Activated CD4-positive, alpha-beta memory T cell treated with anti-CD3 and anti-CD28 coated beads, Interleukin-2, amount 10 ng/mL, durations not matched to agents 7 days and 5 days (primary cell): ENCODE measurements around the gene RNF166. TPM values are rescaled to one million over a fixed set of nuclear protein-coding genes. Genes with fewer than 3 reads are reported as not detected.

Experiments used
- CTCF ChIA-PET: fragments of 350-600 bp; sonication (Branson Sonifier 250); formaldehyde crosslinking; loops from one replicate; lab custom pipeline; 2021; ENCODE audit warnings: antibody characterized with exemption, inconsistent platforms; lab: Charles Lee
- POLR2A ChIA-PET: fragments of 350-600 bp; sonication (Branson Sonifier 250); formaldehyde crosslinking; loops from one replicate; lab custom pipeline; 2021; ENCODE audit warnings: antibody characterized with exemption; lab: Charles Lee
- DNase-seq: peaks from one replicate; pipeline ENCODE4 v3.0.0-alpha.2; 2020
- H3K27ac Mint-ChIP-seq: one replicate; pipeline ENCODE4 v1.8.0; 2021; ENCODE audit warnings: mild to moderate bottlenecking, mixed read lengths
- H3K27me3 Mint-ChIP-seq: one replicate; pipeline ENCODE4 v1.8.0; 2021; ENCODE audit warnings: mixed read lengths
- H3K36me3 Mint-ChIP-seq: one replicate; pipeline ENCODE4 v1.8.0; 2021; ENCODE audit warnings: low read depth, mixed read lengths
- H3K4me1 Mint-ChIP-seq: one replicate; pipeline ENCODE4 v1.8.0; 2021; ENCODE audit warnings: mixed read lengths
- H3K4me3 Mint-ChIP-seq: one replicate; pipeline ENCODE4 v1.8.0; 2021; ENCODE audit warnings: mild to moderate bottlenecking, mixed read lengths
- H3K9me3 Mint-ChIP-seq: one replicate; pipeline ENCODE4 v1.8.0; 2021; ENCODE audit warnings: mixed read lengths
- total RNA-seq, 2 experiments: library from RNA; stranded (reverse); gene quantifications; one replicate each; pipeline ENCODE4 v1.2.3, GENCODE V29; 2021

Gene RNF166
- total RNA-seq, 2 experiments from 2014 or later = 155 to 156 TPM

DNA sequence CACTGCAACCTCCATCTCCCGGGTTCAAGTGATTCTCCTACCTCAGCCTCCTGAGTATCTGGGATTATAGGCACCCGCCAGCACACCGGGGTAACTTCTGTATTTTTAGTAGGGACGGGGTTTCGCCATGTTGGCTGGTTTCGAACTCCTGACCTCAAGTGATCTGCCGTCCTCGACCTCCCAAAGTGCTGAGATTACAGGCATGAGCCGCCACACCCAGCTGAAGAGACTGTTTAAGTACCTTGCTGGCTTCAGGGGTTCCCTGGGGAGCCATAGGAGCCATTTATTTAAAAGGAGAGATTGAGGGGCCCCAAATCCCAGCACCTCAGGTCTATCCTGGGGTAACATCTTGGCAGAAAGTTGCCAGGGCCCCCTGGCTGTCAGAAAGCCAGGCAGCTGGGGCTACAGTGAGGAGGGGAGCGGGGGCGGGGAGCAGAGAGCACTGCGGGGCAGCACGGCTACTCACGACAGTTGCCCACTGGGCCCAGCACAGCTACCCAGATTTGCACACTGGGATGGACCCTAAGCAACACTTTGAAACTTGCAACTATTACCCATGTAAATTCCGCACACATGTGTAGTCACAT lies 21.5 kb downstream of the RNF166 start:
- Mint-ChIP-seq H3K27me3 (no peaks in the 10 kb centered on the region), H3K4me1 (peaks cover 52% of the 10 kb centered on the region), H3K27ac (no peak overlapping the region), H3K4me3 (peak overlapping the region; percentile 76), H3K36me3 (peaks cover 22% of the 10 kb centered on the region), H3K9me3 (no peaks in the 10 kb centered on the region)
- CTCF ChIA-PET = interaction anchor here (0.6 to 1.9 kb wide), 8 partner anchors 9 to 95 kb away, joined by 3 to 7 read pairs (median 4); no protein-coding TSS in a partner anchor
- POLR2A ChIA-PET = interaction anchor here (1.0 to 4.7 kb wide), 5 partner anchors 16 to 96 kb away, joined by 3 to 41 read pairs (median 3); no protein-coding TSS in a partner anchor
- no peak for DNase-seq

- ChIA-PET POLR2A (interaction anchor here (0.8 to 4.2 kb wide), 6 partner anchors 11 to 124 kb away, joined by 3 to 48 read pairs (median 4); no protein-coding TSS in a partner anchor), CTCF (interaction anchor here (0.8 to 4.5 kb wide), 4 partner anchors 21 to 111 kb away, joined by 4 to 26 read pairs (median 6); partner anchors contain the start of gene ZC3H18)
- peak overlapping the region; percentile 68 for H3K4me3 Mint-ChIP-seq
- H3K9me3 Mint-ChIP-seq = no peaks in the 10 kb centered on the region
- no peaks in the 10 kb centered on the region for H3K27me3 Mint-ChIP-seq
- DNase-seq = peak; percentile 77
- H3K4me1 Mint-ChIP-seq = peaks cover 41% of the 10 kb centered on the region
- peak overlapping the region; percentile 92 for H3K27ac Mint-ChIP-seq
- H3K36me3 Mint-ChIP-seq = peaks cover 29% of the 10 kb centered on the region
These were observed 24.3 kb downstream of the RNF166 start for GRCh38 chr16:88681709-88682451.

GRCh38 chr16:88681084-88681680 lies 25.0 kb downstream of the RNF166 start:
- Mint-ChIP-seq H3K36me3 (peaks cover 29% of the 10 kb centered on the region), H3K9me3 (no peaks in the 10 kb centered on the region), H3K27me3 (no peaks in the 10 kb centered on the region), H3K27ac (peak overlapping the region; percentile 92), H3K4me1 (peaks cover 41% of the 10 kb centered on the region), H3K4me3 (peak overlapping the region; percentile 68)
- POLR2A ChIA-PET = interaction anchor here (0.8 to 4.2 kb wide), 6 partner anchors 12 to 125 kb away, joined by 3 to 48 read pairs (median 4); no protein-coding TSS in a partner anchor
- DNase-seq = peak; percentile 67
- CTCF ChIA-PET = interaction anchor here (0.8 to 4.5 kb wide), 5 partner anchors 21 to 111 kb away, joined by 4 to 26 read pairs (median 5); partner anchors contain the start of gene ZC3H18

DNA sequence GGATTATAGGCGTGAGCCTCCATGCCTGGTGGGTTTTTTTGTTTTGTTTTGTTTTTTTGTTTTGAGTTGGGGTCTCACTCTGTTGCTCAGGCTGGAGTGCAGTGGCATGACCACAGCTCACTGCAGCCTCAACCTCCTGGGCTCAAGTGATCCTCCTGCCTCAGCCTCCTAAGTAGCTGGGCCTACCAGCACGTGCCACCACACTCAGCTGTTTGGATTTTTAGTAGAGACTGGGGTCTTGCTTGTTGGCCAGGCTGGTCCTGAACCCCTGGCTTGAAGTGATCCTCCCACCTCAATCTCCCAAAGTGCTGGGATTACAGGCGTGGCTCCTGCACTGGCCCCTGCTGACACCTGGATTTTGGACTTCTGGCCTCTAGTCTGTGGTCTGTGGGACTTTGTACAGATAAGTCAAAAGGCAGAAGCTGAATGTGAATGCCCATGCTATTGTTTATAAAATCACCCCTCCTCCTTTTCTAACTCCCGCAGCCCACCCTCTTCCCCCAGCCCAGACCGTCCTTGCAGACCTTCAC lies 25.6 kb downstream of the RNF166 start:
- Mint-ChIP-seq H3K36me3 (peaks cover 29% of the 10 kb centered on the region), H3K4me3 (peak overlapping the region; percentile 68), H3K9me3 (no peaks in the 10 kb centered on the region), H3K27me3 (no peaks in the 10 kb centered on the region), H3K4me1 (peaks cover 41% of the 10 kb centered on the region), H3K27ac (peak overlapping the region; percentile 92)
- ChIA-PET POLR2A (interaction anchor here (0.8 to 4.2 kb wide), 5 partner anchors 11 to 125 kb away, joined by 3 to 48 read pairs (median 4); no protein-coding TSS in a partner anchor), CTCF (interaction anchor here (1.1 to 4.5 kb wide), 5 partner anchors 22 to 120 kb away, joined by 4 to 26 read pairs (median 5); no protein-coding TSS in a partner anchor)
- no peak for DNase-seq

DNA sequence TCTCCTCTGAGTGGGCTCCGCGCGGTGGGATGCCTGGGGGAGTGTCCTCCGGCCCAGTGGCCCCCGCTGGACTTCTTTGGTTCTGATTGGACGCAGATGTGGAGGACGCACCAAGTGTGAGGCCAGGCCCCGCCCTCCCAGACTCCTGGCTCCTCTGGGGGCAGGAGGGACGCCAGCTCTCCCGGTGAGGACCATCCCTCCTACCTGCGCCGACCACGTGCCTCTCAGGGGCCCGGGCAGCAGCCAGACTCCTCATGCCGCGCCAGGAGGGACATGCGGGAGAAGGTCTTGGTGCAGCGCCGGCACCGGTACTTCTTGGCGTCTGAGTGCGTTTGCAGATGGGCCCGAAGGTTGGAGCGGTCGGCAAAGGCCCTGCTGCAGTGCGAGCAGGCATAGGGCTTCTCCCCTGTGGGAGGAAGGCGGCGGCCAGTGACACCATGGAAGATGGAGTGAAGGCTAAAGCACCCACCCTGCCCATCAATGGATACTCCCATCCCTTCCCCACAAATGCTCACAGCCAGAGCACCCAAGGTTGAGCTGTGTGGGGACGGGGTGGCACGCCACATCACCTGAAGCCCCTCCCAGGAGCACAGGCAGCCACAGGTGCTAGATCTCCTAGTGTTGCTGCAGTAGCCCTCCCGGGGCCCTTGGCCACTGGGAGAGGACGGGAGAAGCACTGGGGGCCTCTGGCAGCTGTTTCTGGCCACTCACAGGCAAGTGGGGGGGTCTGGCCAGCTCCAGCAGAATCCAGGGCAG lies 27.8 kb downstream of the RNF166 start:
- ChIA-PET POLR2A (no interaction called here), CTCF (interaction anchor here (4.5 kb wide), 1 partner anchor 24 kb away, joined by 26 read pairs; no protein-coding TSS in a partner anchor)
- Mint-ChIP-seq H3K36me3 (peaks cover 24% of the 10 kb centered on the region), H3K27ac (no peak overlapping the region), H3K4me3 (no peak overlapping the region), H3K9me3 (no peaks in the 10 kb centered on the region), H3K27me3 (no peaks in the 10 kb centered on the region), H3K4me1 (peaks cover 23% of the 10 kb centered on the region)
- no peak for DNase-seq

DNA sequence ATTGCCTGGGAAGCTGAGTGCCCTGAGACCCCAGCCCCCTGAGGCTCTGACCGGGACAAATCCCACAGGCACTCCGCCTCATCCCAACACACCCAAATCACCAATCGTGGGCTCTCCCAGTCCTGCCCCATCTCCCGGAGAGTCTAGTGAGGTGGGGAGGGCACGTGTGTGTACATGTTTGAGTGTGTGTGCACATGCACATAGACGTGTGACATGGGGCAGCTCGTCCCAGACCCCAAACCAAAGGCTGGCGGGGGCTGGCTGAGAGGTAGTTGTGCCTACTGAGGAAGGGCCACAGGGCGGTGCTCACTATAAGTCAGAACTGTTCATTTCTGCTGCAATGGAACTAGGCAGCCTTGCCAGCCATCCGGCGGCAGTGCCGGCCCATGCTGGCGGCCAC lies 28.5 kb downstream of the RNF166 start:
- peaks cover 20% of the 10 kb centered on the region for H3K4me1 Mint-ChIP-seq
- H3K27me3 Mint-ChIP-seq = no peaks in the 10 kb centered on the region
- ChIA-PET POLR2A (interaction anchor here (1.5 kb wide), 1 partner anchor 25 kb away, joined by 3 read pairs; no protein-coding TSS in a partner anchor), CTCF (no interaction called here)
- no peak overlapping the region for H3K27ac Mint-ChIP-seq
- no peak for DNase-seq
- H3K9me3 Mint-ChIP-seq = no peaks in the 10 kb centered on the region
- H3K4me3 Mint-ChIP-seq = no peak overlapping the region
- peaks cover 24% of the 10 kb centered on the region for H3K36me3 Mint-ChIP-seq

GRCh38 chr16:88676502-88677242 lies 29.5 kb downstream of the RNF166 start:
- no peak overlapping the region for H3K27ac Mint-ChIP-seq
- peaks cover 18% of the 10 kb centered on the region for H3K36me3 Mint-ChIP-seq
- no peaks in the 10 kb centered on the region for H3K9me3 Mint-ChIP-seq
- CTCF ChIA-PET = no interaction called here
- peaks cover 11% of the 10 kb centered on the region for H3K4me1 Mint-ChIP-seq
- POLR2A ChIA-PET = interaction anchor here (1.5 kb wide), 1 partner anchor 26 kb away, joined by 3 read pairs; no protein-coding TSS in a partner anchor
- H3K27me3 Mint-ChIP-seq = no peaks in the 10 kb centered on the region
- DNase-seq = no peak
- H3K4me3 Mint-ChIP-seq = no peak overlapping the region

DNA sequence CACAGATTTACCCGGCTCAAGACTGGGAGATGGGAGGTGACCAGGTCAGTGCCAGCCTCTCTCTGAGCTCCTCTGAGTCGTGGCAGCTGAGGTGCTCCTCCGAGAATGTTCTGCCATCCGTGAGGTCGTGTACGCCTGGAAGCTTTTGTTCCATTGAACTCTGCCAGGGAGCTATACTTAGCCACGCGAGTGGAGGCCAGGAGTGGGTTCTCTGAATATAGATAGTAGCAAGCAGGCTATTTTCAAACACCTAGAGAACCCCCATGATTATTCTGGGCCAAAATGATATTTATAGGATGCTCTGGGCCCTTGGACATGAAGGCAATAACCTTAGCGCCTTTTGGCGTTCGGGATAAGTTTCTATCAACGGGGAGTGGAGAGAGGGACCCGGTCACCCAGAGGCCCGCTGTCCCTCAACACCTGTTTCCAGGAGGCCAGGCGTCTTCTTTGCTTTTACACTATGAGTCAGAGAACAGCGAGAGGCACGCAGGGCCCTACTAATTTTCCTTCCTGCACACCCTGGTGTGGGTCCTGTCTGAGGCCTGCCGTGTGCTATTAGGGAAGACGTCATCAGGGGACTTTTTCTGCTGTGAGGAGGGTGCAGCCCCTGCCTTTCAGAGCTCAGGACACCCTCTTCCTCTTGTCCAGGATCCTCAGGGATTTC lies 32.4 kb downstream of the RNF166 start:
- DNase-seq = no peak
- H3K4me1 Mint-ChIP-seq = no peaks in the 10 kb centered on the region
- no peaks in the 10 kb centered on the region for H3K9me3 Mint-ChIP-seq
- POLR2A ChIA-PET = interaction anchor here (2.9 kb wide), 1 partner anchor 10 kb away, joined by 11 read pairs; the partner anchor contains the start of gene MVD
- peaks cover 7% of the 10 kb centered on the region for H3K36me3 Mint-ChIP-seq
- no peak overlapping the region for H3K4me3 Mint-ChIP-seq
- no peak overlapping the region for H3K27ac Mint-ChIP-seq
- H3K27me3 Mint-ChIP-seq = no peaks in the 10 kb centered on the region
- CTCF ChIA-PET = no interaction called here

DNA sequence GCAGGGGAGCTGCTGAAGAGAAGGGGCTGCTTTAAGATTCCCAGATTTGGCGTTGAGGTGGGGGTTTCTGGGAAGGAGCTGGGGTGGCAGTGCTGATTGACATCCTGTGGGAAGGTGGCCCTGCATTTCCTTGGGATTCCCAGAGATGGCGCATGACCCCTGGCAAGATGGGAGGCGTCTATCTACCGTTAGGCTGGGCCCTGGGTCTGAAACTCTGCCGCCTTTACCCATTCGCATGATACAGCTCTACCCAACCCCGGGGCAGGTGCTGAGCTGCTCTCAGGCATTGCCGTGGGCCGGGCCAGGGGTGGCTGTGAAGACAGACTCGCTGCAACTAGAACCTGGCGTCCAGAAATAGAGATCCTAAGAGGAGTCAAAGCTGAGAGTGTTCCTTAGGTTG lies 33.4 kb downstream of the RNF166 start:
- Mint-ChIP-seq H3K9me3 (no peaks in the 10 kb centered on the region), H3K27ac (no peak overlapping the region), H3K27me3 (no peaks in the 10 kb centered on the region), H3K4me1 (no peaks in the 10 kb centered on the region), H3K4me3 (no peak overlapping the region), H3K36me3 (peaks cover 11% of the 10 kb centered on the region)
- no peak for DNase-seq
- ChIA-PET POLR2A (interaction anchor here (2.9 kb wide), 1 partner anchor 9 kb away, joined by 11 read pairs; the partner anchor contains the start of gene MVD), CTCF (no interaction called here)

DNA sequence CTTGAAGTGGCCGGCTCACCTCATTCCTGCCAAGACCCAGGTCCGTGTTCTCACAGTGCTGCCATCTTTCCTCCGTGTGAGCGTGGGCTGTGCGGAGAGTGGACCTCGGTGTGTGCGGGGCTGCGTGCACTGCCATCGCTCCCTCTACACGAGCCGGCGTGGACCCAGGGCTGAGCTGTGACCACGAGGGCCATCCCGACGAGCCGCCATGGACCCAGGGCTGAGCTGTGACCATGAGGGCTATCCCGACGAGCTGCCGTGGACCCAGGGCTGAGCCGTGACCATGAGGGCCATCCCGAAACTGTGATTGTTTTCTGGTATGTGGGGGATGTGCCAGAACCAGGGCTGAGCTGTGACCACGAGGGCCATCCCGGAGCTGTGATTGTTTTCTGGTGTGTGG lies 34.4 kb downstream of the RNF166 start:
- ChIA-PET POLR2A (interaction anchor here (0.9 to 2.9 kb wide), 2 partner anchors 8 to 52 kb away, joined by 3 to 11 read pairs; partner anchors contain the start of gene MVD), CTCF (no interaction called here)
- no peaks in the 10 kb centered on the region for H3K9me3 Mint-ChIP-seq
- no peaks in the 10 kb centered on the region for H3K4me1 Mint-ChIP-seq
- no peaks in the 10 kb centered on the region for H3K27me3 Mint-ChIP-seq
- peaks cover 8% of the 10 kb centered on the region for H3K36me3 Mint-ChIP-seq
- H3K4me3 Mint-ChIP-seq = no peak overlapping the region
- H3K27ac Mint-ChIP-seq = no peak overlapping the region
- no peak for DNase-seq

DNA sequence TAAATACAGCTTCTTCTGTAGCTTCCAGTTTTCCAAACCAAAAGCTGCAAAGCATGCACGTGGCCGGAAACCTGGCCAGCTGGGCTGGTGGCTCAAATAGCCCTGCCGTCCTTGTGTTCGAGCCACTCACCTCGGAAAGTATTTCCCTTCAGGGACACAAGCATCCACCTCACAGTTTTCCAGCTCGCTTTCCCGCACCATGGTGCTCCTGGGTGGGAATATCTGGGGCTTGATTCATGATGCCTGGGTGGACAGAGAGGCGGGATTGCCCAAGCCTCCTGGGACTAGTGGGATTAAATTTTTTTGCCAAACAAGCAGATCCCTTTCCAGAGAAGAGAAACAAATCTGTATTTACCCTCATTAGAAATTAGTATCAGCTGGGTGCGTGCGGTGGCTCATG lies 36.2 kb downstream of the RNF166 start:
- CTCF ChIA-PET = no interaction called here
- H3K4me3 Mint-ChIP-seq = no peak overlapping the region
- H3K27ac Mint-ChIP-seq = no peak overlapping the region
- POLR2A ChIA-PET = interaction anchor here (1.2 kb wide), 1 partner anchor 11 kb away, joined by 3 read pairs; no protein-coding TSS in a partner anchor
- peaks cover 11% of the 10 kb centered on the region for H3K36me3 Mint-ChIP-seq
- H3K27me3 Mint-ChIP-seq = no peaks in the 10 kb centered on the region
- DNase-seq = no peak
- H3K4me1 Mint-ChIP-seq = peaks cover 2% of the 10 kb centered on the region
- H3K9me3 Mint-ChIP-seq = no peaks in the 10 kb centered on the region
